CD4-positive, alpha-beta T cell treated with Interleukin-10 for 1 hour (primary cell): Measurements from ENCODE around the gene CELA2B.

Experiments
- DNase-seq: peaks from one replicate; pipeline ENCODE4 v3.0.0-alpha.2; 2020

Gene CELA2B

GRCh38 chr1:15526490-15527339 is 50.8 kb downstream of the CELA2B start, which contains the start of gene DNAJC16:
TSS of gene DNAJC16 (plus strand) at chr1:15526848. CDS start at chr1:15529106, 2,258 bp downstream.
- peak; percentile 99 for DNase-seq

GRCh38 chr1:15531003-15531402 is 55.1 kb downstream of the CELA2B start:
- DNase-seq = no peak

GRCh38 chr1:15531682-15532081 is 55.8 kb downstream of the CELA2B start:
- no peak for DNase-seq

GRCh38 chr1:15538771-15539170 is 62.9 kb downstream of the CELA2B start:
- DNase-seq = no peak

- no peak for DNase-seq
Measured at GRCh38 chr1:15540186-15540585, 64.3 kb downstream of the CELA2B start.
